ENCODE measurements around the gene GIMD1.
A peak's percentile ranks its signal among the peaks of the same experiment; 100 is the strongest.
"Not testable (repeated sequence)": the region's sequence is repeated elsewhere in the genome, so short reads cannot be mapped to it uniquely, and the experiment has no call there.

GIMD1 gene

GRCh38 chr4:106336618-106337017, 32.0 kb downstream of the GIMD1 start:
- DNase-seq = no peak
- TF ChIP-seq GATA1 (IDR thresholded peaks at IDR 0.05; ENCODE audit: low read depth, low read length) (no peak), POLR2A (IDR thresholded peaks at IDR 0.05; ENCODE audit: low read length) (no peak)

- DNase-seq = no peak
- TF ChIP-seq GATA1 (IDR thresholded peaks at IDR 0.05; ENCODE audit: low read depth, low read length) (no peak), POLR2A (IDR thresholded peaks at IDR 0.05; ENCODE audit: low read length) (no peak)
These were observed 33.7 kb downstream of the GIMD1 start for GRCh38 chr4:106334741-106335470.

- no peak for DNase-seq
- no peak for TF ChIP-seq POLR2A (IDR thresholded peaks at IDR 0.05; ENCODE audit: low read length)
- no peak for TF ChIP-seq GATA1 (IDR thresholded peaks at IDR 0.05; ENCODE audit: low read depth, low read length)
These were observed 35.4 kb downstream of the GIMD1 start for GRCh38 chr4:106333186-106333585.

- TF ChIP-seq POLR2A (IDR thresholded peaks at IDR 0.05; ENCODE audit: low read length) (no peak), GATA1 (IDR thresholded peaks at IDR 0.05; ENCODE audit: low read depth, low read length) (no peak)
- peak; percentile 34 to 40 for DNase-seq
These were observed 39.4 kb downstream of the GIMD1 start for GRCh38 chr4:106329041-106329618.

- no peak for TF ChIP-seq GATA1 (IDR thresholded peaks at IDR 0.05; ENCODE audit: low read depth, low read length)
- no peak for DNase-seq
These were observed 42.8 kb downstream of the GIMD1 start for GRCh38 chr4:106325800-106326199.

- no peak for DNase-seq
- TF ChIP-seq GATA1 (IDR thresholded peaks at IDR 0.05; ENCODE audit: low read depth, low read length) = no peak
These were observed 45.5 kb downstream of the GIMD1 start for GRCh38 chr4:106323119-106323518.

- DNase-seq = peak; percentile 8 to 68
These were observed 46.8 kb downstream of the GIMD1 start for GRCh38 chr4:106321814-106322213.

DNA sequence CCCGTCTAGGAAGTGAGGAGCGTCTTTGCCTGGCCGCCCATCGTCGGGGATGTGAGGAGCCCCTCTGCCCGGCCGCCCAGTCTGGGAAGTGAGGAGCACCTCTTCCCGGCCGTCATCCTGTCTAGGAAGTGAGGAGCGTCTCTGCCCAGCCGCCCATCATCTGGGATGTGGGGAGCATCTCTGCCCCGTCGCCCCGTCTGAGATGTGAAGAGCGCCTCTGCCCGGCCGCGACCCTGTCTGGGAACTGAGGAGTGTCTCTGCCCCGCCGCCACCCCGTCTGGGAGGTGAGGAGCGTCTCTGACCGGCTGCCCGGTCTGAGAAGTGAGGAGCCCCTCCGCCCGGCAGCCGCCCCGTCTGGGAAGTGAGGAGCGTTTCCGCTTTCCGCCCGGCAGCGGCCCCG, 47.4 kb downstream of the GIMD1 start:
- not testable (repeated sequence) for DNase-seq

DNA sequence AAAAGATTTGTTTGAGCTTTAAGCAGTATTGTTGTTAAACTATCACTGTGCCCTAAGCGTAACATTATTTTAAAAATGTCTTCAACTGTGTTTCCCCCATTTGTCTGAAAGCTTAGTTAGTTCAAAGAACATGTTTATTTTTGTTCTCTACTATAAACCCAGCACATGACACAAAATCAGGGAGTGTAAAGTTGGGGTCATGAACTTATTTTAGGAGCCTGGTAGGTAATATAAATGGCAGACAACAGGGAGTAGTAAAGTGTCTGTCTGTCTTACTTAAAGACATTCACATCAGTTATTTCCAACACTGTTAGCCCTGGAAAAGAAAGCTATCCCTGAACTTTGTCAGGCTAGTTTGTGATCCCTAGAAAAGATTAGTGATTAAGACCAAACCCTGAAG, 48.3 kb downstream of the GIMD1 start:
- no peak for DNase-seq
- TF ChIP-seq GATA1 (IDR thresholded peaks at IDR 0.05; ENCODE audit: low read depth, low read length) (no peak), POLR2A (IDR thresholded peaks at IDR 0.05; ENCODE audit: low read length) (no peak)

- DNase-seq = no peak
- no peak for TF ChIP-seq POLR2A (IDR thresholded peaks at IDR 0.05; ENCODE audit: low read length)
- TF ChIP-seq GATA1 (IDR thresholded peaks at IDR 0.05; ENCODE audit: low read depth, low read length) = no peak
These were observed 50.1 kb downstream of the GIMD1 start for GRCh38 chr4:106318511-106318910.

- no peak for TF ChIP-seq GATA1 (IDR thresholded peaks at IDR 0.05; ENCODE audit: low read depth, low read length)
- no peak for TF ChIP-seq POLR2A (IDR thresholded peaks at IDR 0.05; ENCODE audit: low read length)
- DNase-seq = no peak
These were observed 50.8 kb downstream of the GIMD1 start for GRCh38 chr4:106317815-106318214.

DNA sequence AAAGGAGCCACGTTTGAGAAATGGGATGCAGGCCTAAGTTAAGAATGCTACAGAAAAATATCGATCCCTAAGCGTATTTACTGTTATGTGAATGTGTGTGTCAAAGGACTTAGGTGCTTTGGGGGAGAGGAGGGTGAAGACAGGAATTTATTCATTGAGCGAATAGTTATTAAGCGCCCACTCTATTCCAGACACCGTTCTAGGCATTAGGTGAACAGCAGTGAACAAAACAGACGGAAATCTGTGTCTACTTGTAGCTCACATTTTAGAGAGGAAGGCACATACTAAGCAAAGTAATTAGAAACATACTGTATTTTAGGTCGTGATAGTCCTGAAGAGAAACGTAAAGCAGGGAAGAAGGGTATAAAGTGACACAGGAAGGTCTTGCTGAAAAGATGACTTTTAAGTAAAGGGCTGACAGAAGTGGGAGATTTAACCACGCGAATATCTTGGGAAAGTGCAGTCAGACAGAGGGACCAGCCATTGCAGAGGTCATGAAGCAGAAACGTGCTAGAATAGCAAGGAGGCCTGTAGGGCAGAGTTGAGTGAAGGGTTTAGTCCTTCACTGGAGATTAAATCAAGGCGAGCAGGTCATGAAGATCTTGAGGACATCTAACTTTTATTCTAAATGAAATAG, 51.7 kb downstream of the GIMD1 start:
- DNase-seq = peak; percentile 40 to 59
- TF ChIP-seq POLR2A (IDR thresholded peaks at IDR 0.05; ENCODE audit: low read length) (no peak), GATA1 (IDR thresholded peaks at IDR 0.05; ENCODE audit: low read depth, low read length) (no peak)

GRCh38 chr4:106315968-106316772, 52.4 kb downstream of the GIMD1 start, which contains the start of the genes AIMP1 and TBCK:
Gene AIMP1 (plus strand): TSS chr4:106316550. CDS start chr4:106325010, 8,460 bp downstream.
Gene TBCK (minus strand): TSS chr4:106316209. CDS start chr4:106308960, 7,249 bp downstream.
- peak; percentile 94 to 95 for DNase-seq
- no peak for TF ChIP-seq GATA1 (IDR thresholded peaks at IDR 0.05; ENCODE audit: low read depth, low read length)
- TF ChIP-seq POLR2A (IDR thresholded peaks at IDR 0.05; ENCODE audit: low read length) = peak; percentile 92

DNA sequence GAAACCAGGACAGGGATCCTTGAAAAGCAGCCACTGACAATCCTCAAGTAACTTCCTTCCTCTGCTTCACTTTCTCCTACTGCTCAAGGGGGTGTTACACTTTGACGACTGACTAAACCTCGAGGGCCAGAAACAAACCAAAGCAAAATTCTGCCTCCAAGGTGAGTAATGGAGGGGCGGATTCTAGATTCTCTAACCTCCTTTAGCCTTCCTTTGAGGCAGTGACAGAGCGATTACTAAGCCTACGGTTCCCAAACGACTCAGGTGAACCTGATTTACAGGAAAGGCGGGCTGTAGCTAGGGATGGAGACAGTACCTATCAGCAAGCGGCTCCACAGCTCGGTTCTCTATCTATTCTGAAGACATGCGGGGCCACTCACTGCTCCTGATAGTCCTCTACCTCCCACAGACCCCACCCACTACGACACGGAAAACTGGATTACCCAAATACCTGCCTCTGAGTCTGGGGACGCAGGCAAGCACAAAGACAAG, 53.1 kb downstream of the GIMD1 start:
- TF ChIP-seq GATA1 (IDR thresholded peaks at IDR 0.05; ENCODE audit: low read depth, low read length) (no peak), POLR2A (IDR thresholded peaks at IDR 0.05; ENCODE audit: low read length) (no peak)
- DNase-seq = peak; percentile 60 to 75

Data from erythroblast (primary cell).